Naive thymus-derived CD8-positive, alpha-beta T cell (primary cell): ENCODE measurements around the gene KIFC3. TPM values are rescaled to one million over a fixed set of nuclear protein-coding genes. Genes with fewer than 3 reads are reported as not detected.
"Not testable (repeated sequence)": the region's sequence is repeated elsewhere in the genome, so short reads cannot be mapped to it uniquely, and the experiment has no call there.

Source experiments
- ATAC-seq, 2 donors: fragments of 150-1000 bp; cut with Tn5 transposase in 1 of 2; sonication (Bioruptor Pico), chemical (Tn5 transposase) in 1 of 2; 1 replicate in 1 of 2; 2 replicates in 1 of 2; pipeline ENCODE4 v1.10.0; 2021; ENCODE audit warnings: mild to moderate bottlenecking in 2 of 2, moderate library complexity in 2 of 2
- POLR2A ChIA-PET: fragments of 350-600 bp; sonication (Branson Sonifier 250); formaldehyde crosslinking; loops from one replicate; lab custom pipeline; 2021; ENCODE audit warnings: antibody characterized with exemption; lab: Charles Lee
- DNase-seq, 10 donors: peaks; one replicate each; pipeline versions ENCODE4 v3.0.0 to v3.0.0-alpha.2; 2020 to 2022
- H3K27ac Mint-ChIP-seq, 10 donors: one replicate each; pipeline ENCODE4 v1.8.0; 2020 to 2022; ENCODE audit warnings: mild to moderate bottlenecking in 10 of 10, mixed read lengths in 10 of 10, moderate library complexity in 4 of 10, inconsistent platforms in 1 of 10
- H3K27me3 Mint-ChIP-seq, 5 donors: one replicate each; pipeline ENCODE4 v1.8.0; 2021 to 2022; ENCODE audit warnings: mixed read lengths in 5 of 5
- H3K36me3 Mint-ChIP-seq, 3 donors: one replicate each; pipeline ENCODE4 v1.8.0; 2020 to 2022; ENCODE audit warnings: mixed read lengths in 3 of 3, mild to moderate bottlenecking in 2 of 3, inconsistent platforms in 1 of 3
- H3K4me1 Mint-ChIP-seq, 4 donors: one replicate each; pipeline ENCODE4 v1.8.0; 2021 to 2022; ENCODE audit warnings: mixed read lengths in 4 of 4
- H3K4me3 Mint-ChIP-seq, 10 donors: one replicate each; pipeline ENCODE4 v1.8.0; 2020 to 2022; ENCODE audit warnings: mild to moderate bottlenecking in 10 of 10, mixed read lengths in 10 of 10, moderate library complexity in 6 of 10, inconsistent platforms in 1 of 10
- H3K9me3 Mint-ChIP-seq, 9 donors: one replicate each; pipeline ENCODE4 v1.8.0; 2020 to 2022; ENCODE audit warnings: mixed read lengths in 9 of 9, mild to moderate bottlenecking in 3 of 9, inconsistent platforms in 1 of 9, moderate library complexity in 1 of 9
- polyA plus RNA-seq, 3 donors: library from polyadenylated mRNA; unstranded; fragments of 300-500 nt; fragmentation: Illumina TruSeq; gene quantifications; one replicate each; pipeline ENCODE4 v1.2.3, GENCODE V29; 2021
- total RNA-seq, 8 experiments: library from RNA in 2 of 8; stranded (reverse) in 2 of 8; gene quantifications; one replicate each; pipeline ENCODE4 v1.2.3 and lab custom pipeline; 2021 to 2026

KIFC3 gene
- total and polyA plus RNA-seq, 5 experiments from 2014 or later: 0.23 to 0.44 (median 0.36) TPM; not detected in 2

- peaks cover 0 to 5% (median 0%) of the 10 kb centered on the region in 4 donors for H3K4me1 Mint-ChIP-seq
- peaks cover 0 to 8% (median 5%) of the 10 kb centered on the region in 5 donors for H3K27me3 Mint-ChIP-seq
- POLR2A ChIA-PET: interaction anchor here (0.7 kb wide), 1 partner anchor 188 kb away, joined by 3 read pairs; no protein-coding TSS in a partner anchor
- no peaks in the 10 kb centered on the region for H3K9me3 Mint-ChIP-seq
- peak overlapping the region in 1 of 10 donors; percentile 16 for H3K27ac Mint-ChIP-seq
- H3K4me3 Mint-ChIP-seq: no peak overlapping the region
- ATAC-seq (no peak), DNase-seq (no peak)
- H3K36me3 Mint-ChIP-seq: no peaks in the 10 kb centered on the region
These were observed 19.1 kb upstream of the KIFC3 start for GRCh38 chr16:57821149-57821971.

- POLR2A ChIA-PET: no interaction called here
- H3K36me3 Mint-ChIP-seq: no peaks in the 10 kb centered on the region
These were observed 16.2 kb upstream of the KIFC3 start for GRCh38 chr16:57818377-57819064.

GRCh38 chr16:57817680-57818079 is 15.4 kb upstream of the KIFC3 start:
- ATAC-seq (no peak), DNase-seq (no peak)
- Mint-ChIP-seq H3K36me3 (no peaks in the 10 kb centered on the region), H3K4me3 (no peak overlapping the region), H3K27me3 (peaks cover 0 to 12% (median 5%) of the 10 kb centered on the region in 5 donors), H3K27ac (no peak overlapping the region), H3K4me1 (peaks cover 0 to 17% (median 0%) of the 10 kb centered on the region in 4 donors), H3K9me3 (no peaks in the 10 kb centered on the region)
- POLR2A ChIA-PET: no interaction called here

More at GRCh38 chr16:57818377-57819064, 16.2 kb upstream of the KIFC3 start:
- no peak for ATAC-seq
- Mint-ChIP-seq H3K4me3 (no peak overlapping the region), H3K9me3 (no peaks in the 10 kb centered on the region), H3K27ac (peak overlapping the region in 1 of 10 donors; percentile 21), H3K4me1 (peaks cover 0 to 17% (median 0%) of the 10 kb centered on the region in 4 donors), H3K27me3 (peaks cover 0 to 10% (median 5%) of the 10 kb centered on the region in 5 donors)
- no peak for DNase-seq

- H3K36me3 Mint-ChIP-seq: no peaks in the 10 kb centered on the region
- H3K4me3 Mint-ChIP-seq: peak overlapping the region in 1 of 10 donors; percentile 53
- ATAC-seq (peak in 1 of 2 donors; percentile 23), DNase-seq (peak in 2 of 10 donors; percentile 16 to 22)
- POLR2A ChIA-PET: interaction anchor here (1.0 kb wide), 1 partner anchor 14 kb away, joined by 3 read pairs; the partner anchor contains the start of gene KIFC3
- H3K9me3 Mint-ChIP-seq: no peaks in the 10 kb centered on the region
- peaks cover 0 to 17% (median 0%) of the 10 kb centered on the region in 4 donors for H3K4me1 Mint-ChIP-seq
- peaks cover 2 to 16% (median 3%) of the 10 kb centered on the region in 5 donors for H3K27me3 Mint-ChIP-seq
- H3K27ac Mint-ChIP-seq: peak overlapping the region in 1 of 10 donors; percentile 73
These were observed 13.9 kb upstream of the KIFC3 start for GRCh38 chr16:57815987-57816745.

GRCh38 chr16:57814896-57815295 is 12.6 kb upstream of the KIFC3 start:
- ATAC-seq: no peak
- DNase-seq: no peak
- POLR2A ChIA-PET: no interaction called here
- Mint-ChIP-seq H3K4me3 (no peak overlapping the region), H3K27me3 (peaks cover 2 to 29% (median 4%) of the 10 kb centered on the region in 5 donors), H3K36me3 (no peaks in the 10 kb centered on the region), H3K9me3 (no peaks in the 10 kb centered on the region), H3K27ac (peak overlapping the region in 1 of 10 donors; percentile 24), H3K4me1 (peaks cover 0 to 26% (median 7%) of the 10 kb centered on the region in 4 donors)

- POLR2A ChIA-PET: no interaction called here
- no peak overlapping the region for H3K4me3 Mint-ChIP-seq
- no peak overlapping the region for H3K27ac Mint-ChIP-seq
- ATAC-seq (no peak), DNase-seq (no peak)
- H3K27me3 Mint-ChIP-seq: peaks cover 6 to 38% (median 10%) of the 10 kb centered on the region in 5 donors
- H3K36me3 Mint-ChIP-seq: no peaks in the 10 kb centered on the region
- no peaks in the 10 kb centered on the region for H3K9me3 Mint-ChIP-seq
- H3K4me1 Mint-ChIP-seq: peaks cover 2 to 37% (median 12%) of the 10 kb centered on the region in 4 donors
These were observed 11.2 kb upstream of the KIFC3 start for GRCh38 chr16:57813466-57813865.

GRCh38 chr16:57811340-57811739 is 9.0 kb upstream of the KIFC3 start:
- H3K27ac Mint-ChIP-seq, ATAC-seq: not testable (repeated sequence)
- peaks cover 5 to 44% (median 19%) of the 10 kb centered on the region in 4 donors for H3K4me1 Mint-ChIP-seq

GRCh38 chr16:57810197-57811031 is 8.1 kb upstream of the KIFC3 start:
- Mint-ChIP-seq H3K27ac (peak overlapping the region in 7 of 10 donors; percentile 9 to 86 (median 66)), H3K9me3 (no peaks in the 10 kb centered on the region), H3K27me3 (peaks cover 14 to 60% (median 20%) of the 10 kb centered on the region in 5 donors), H3K36me3 (no peaks in the 10 kb centered on the region), H3K4me1 (peaks cover 7 to 35% (median 19%) of the 10 kb centered on the region in 4 donors), H3K4me3 (peak overlapping the region in 4 of 10 donors; percentile 28 to 45 (median 31))
- DNase-seq: peak in 8 of 10 donors; percentile 5 to 73 (median 35)
- POLR2A ChIA-PET: interaction anchor here (0.7 kb wide), 1 partner anchor 319 kb away, joined by 3 read pairs; the partner anchor contains the start of gene CFAP20
- ATAC-seq: peak; percentile 86 to 88

More at GRCh38 chr16:57811340-57811739, 9.0 kb upstream of the KIFC3 start:
- H3K9me3 Mint-ChIP-seq, DNase-seq, H3K4me3 Mint-ChIP-seq, H3K36me3 Mint-ChIP-seq, POLR2A ChIA-PET: not testable (repeated sequence)
- peaks cover 10 to 52% (median 17%) of the 10 kb centered on the region in 5 donors for H3K27me3 Mint-ChIP-seq

GRCh38 chr16:57809276-57810196 is 7.2 kb upstream of the KIFC3 start:
- Mint-ChIP-seq H3K4me3 (peak overlapping the region in 2 of 10 donors; percentile 34 to 45), H3K4me1 (peaks cover 7 to 32% (median 19%) of the 10 kb centered on the region in 4 donors), H3K27ac (peak overlapping the region in 7 of 10 donors; percentile 9 to 86 (median 66)), H3K27me3 (peaks cover 14 to 60% (median 20%) of the 10 kb centered on the region in 5 donors), H3K36me3 (no peaks in the 10 kb centered on the region), H3K9me3 (no peaks in the 10 kb centered on the region)
- no peak for ATAC-seq
- DNase-seq: no peak
- POLR2A ChIA-PET: interaction anchor here (0.7 kb wide), 1 partner anchor 320 kb away, joined by 3 read pairs; the partner anchor contains the start of gene CFAP20

GRCh38 chr16:57808589-57809228 is 6.4 kb upstream of the KIFC3 start:
- no peak for DNase-seq
- Mint-ChIP-seq H3K4me3 (peak overlapping the region; percentile 33 to 76 (median 62)), H3K27ac (peak overlapping the region in 2 of 10 donors; percentile 8 to 43), H3K9me3 (no peaks in the 10 kb centered on the region), H3K4me1 (peaks cover 7 to 32% (median 19%) of the 10 kb centered on the region in 4 donors), H3K27me3 (peaks cover 14 to 56% (median 22%) of the 10 kb centered on the region in 5 donors), H3K36me3 (no peaks in the 10 kb centered on the region)
- POLR2A ChIA-PET: interaction anchor here (0.6 kb wide), 1 partner anchor 31 kb away, joined by 3 read pairs; no protein-coding TSS in a partner anchor
- ATAC-seq: no peak
